HG03064 (cell line): ENCODE measurements around the gene MINDY3.

Experiments used
- ATAC-seq: cut with Tn5 transposase; IDR thresholded peaks from one replicate; pipeline ENCODE4 v1.9.1; 2021; ENCODE audit warnings: low read depth; ENCODE audit not compliant: unreplicated experiment

MINDY3 gene

DNA sequence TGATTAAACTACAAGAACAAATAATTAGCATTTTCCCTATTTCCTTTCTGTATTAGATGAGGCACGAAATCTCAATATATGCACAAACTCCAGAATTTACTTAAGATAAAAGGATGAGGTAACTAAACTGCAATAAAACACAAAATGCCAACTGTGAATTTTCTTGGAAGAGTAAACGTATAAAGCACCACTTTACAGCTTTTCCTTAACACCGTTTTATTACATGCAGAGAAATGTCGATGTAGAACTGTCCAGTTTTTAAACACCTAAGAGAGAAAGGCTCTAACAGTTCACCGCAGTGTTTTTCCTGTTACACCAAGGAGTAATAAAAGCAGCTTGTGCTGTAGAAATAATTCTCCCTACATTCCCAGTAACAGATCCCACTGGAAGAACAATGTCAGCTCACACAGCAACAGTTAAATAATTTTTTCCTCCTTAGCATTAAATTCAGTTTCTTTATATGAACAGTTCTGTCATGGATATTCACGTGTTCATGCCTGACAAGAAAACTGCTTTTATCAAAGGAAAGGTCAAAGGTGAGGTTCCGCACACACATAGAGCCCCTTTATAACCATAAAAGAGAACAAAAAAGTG lies 52.0 kb downstream of the MINDY3 start:
- no peak for ATAC-seq

DNA sequence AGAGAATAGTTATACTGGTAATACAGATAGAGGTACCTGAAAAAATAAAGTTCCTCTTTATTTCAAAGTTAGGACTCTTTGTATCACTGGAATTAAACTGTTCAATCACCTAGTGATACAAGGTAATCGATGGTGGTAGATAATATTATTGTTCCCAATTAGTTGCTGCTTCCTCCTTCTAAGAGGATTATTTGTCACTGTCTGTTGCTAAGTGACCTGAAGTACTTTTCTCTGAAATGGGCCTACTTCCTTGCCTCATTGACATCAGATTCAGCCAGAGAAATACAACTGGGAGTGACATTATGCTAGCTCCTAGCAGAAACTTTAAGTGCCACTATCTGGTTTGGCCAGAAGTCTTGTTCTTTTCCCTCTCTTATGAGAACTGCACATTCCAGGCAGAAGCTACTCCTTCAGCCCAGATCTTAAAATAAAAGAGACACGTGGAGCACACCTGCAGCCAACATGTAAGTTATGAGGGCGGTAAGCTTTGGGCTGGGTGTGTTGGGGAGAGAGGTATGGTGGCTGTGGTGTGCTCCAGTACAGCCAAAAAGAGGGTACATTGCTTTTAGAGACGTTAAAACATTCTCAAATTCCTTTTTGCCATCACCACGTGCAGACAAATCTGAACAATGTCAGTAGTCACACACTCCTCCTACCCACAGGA lies 54.8 kb downstream of the MINDY3 start:
- no peak for ATAC-seq

DNA sequence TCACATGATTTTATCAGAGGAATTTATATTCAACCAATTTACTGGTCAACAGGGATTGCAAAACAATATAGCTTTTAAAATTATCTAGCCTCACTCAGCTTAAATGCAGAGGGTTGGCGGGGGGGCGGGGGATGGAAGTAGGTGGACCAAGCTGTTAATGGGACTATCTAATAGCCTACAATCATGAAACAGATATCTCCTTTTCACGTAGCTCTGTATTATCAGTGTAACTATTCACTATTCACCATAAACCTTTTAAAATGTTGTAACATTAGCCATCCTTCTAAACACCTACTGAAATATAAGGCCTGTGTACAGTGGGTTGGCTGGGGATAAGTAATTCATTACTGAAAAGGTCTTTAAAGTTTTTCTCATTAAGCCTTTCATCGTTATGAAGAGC lies 56.2 kb downstream of the MINDY3 start:
- no peak for ATAC-seq

DNA sequence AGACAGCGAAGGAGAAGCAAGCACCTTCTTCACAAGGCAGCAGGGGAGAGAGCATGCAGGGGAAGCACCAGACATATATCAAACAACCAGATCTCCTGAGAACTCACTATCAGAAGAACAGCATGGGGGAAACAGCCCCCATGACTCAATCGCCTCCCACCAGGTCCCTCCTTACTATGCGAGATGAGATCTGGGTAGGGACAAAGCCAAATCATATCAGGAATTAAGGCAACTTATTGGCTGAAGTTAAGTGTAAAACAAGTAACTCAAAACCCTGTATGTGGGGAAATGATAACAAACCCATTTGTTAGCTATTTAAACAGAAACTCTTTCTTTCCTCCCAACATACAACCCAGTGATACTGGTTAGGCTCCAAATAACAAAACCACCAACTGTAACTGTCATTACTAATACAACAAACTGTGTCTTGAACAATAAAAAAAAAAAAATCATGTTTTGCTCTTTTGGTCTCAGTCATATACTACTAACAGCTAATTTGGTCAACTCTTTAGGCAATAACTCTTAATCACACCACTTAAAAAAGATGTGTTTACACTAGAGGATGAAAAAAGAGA lies 57.8 kb downstream of the MINDY3 start:
- no peak for ATAC-seq

DNA sequence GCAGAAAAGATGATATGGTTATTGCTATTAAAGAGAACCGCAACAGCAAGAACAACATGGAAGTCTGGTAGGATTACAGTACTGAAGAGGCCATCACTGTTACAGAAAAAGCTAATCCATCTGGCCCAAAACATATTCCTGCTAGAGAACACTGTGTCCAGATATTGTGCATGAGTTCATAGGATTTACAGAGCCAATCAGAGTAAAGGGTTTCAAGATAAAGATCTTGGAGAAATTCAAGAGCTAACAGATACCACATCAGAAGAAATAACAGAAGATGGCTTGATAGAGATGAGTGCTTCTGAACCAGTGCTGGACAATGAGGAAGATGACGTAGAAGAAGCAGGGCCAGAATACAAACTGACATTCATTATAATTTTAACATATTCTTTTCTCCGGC lies 58.7 kb downstream of the MINDY3 start:
- ATAC-seq = no peak

DNA sequence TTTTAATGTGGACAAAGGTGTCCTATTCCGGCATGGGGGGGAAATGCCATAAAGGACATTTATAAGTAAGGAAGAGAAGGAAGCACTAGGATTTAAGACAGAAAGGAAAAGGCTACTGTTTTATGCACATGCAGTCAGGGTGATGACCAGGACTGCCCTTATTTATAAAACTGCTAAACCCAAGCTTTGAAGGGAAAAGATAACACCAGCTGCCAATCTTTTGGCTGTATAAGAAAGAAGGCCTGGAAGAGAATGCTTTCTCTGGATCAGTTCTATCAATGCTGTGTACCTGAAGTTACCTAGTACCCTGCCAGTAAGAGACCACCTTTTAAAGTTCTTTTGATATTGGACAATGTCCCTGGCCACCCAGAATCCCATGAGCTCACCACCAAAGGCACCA lies 59.2 kb downstream of the MINDY3 start:
- no peak for ATAC-seq

DNA sequence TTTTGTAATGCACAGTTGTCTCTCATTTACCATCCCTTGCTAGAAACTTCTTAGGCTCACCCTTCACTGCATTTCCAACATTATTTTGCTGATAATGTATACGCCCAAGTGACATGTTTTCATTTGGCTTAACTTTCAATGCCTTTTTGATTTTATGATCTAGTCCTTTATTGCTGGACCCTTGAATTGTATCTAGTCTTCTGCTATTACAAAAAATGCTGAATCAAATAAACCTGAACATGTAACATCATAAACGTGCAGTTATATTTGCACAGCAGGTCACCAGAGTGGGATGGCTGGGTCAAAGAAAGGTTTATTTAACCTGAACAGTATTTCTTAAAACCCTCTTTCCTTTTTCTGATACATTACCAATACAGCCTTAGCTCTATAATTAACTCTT lies 63.0 kb downstream of the MINDY3 start:
- ATAC-seq = no peak

DNA sequence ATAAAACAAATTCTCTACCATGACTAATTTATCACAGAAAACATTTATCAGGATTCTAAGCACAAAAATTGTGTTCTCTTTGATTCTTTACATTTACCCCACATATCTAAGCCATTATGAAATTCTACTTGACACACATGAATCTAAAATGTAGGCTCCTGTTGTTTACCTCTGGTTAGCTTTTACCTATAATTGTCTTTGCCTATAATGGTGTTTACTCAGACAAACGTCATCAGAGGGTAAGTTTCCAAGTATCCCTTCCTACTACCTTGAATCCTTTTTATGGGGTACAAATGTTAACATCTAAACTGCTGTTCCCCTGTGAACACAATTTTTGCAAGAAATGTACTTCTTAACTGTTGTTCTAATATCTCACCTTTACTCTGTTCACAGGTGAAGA lies 63.5 kb downstream of the MINDY3 start:
- no peak for ATAC-seq

DNA sequence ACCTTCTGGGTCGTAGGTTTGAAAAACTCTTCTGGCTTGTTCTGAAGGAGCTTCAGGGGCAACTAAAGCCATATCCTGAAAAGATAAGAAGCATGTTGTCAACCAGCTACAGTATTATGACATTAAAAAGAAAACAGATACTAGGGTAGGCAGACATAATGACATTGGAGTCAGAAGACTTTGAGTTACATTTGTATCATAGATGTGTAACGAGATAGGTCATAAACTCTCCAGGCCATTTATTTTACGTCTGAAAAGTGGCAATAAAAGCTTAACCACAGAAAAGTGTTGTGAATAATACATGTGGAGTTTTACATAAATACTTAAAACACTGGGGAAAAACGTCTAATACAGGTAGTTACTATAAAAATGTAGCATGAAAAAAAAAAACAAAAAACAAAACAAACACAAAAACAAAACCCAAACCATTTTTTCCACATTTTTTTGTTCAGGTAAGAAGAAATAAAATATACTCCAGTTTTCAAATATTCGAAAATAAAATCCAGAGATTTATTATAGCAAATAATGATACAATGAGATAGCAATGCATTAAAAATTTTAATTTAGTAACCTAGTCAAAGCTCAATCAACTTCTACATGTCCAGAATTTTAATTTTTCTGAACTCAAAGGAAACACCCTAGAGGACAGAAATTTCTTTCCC lies 64.1 kb downstream of the MINDY3 start:
- ATAC-seq = no peak

DNA sequence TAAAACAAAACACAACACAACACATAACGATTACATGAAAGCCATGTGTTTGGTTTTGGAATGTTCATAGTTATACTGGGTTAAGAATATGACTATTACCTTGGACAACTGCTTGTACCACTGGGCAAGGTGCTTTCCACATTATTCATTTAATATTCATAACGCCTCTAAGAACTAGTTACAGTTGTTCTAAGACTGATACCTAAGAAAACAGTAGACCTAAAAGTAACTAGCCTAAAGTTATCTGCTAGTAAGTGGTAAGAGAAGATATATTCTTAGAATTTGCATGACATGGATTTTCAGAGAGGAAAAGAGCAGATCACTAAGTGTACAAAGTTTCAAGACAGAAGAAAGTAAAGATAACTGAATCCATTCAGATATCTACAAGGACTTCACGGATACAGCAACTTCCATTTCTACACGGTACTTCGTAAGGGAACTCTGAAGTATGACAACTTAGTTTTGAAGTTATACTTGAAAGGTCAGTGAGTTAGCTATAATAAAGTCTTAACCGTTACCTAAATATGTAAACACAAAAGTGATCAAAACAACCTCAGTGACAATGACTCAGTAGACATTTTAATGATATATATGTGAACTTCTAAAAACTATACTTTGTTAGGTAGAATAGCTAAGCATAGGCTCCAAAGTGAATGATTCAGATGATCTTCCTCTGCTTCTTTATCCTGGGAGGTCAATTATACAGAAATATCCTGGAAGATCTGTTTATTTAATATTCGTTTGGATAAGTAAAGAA lies 65.1 kb downstream of the MINDY3 start:
- no peak for ATAC-seq

DNA sequence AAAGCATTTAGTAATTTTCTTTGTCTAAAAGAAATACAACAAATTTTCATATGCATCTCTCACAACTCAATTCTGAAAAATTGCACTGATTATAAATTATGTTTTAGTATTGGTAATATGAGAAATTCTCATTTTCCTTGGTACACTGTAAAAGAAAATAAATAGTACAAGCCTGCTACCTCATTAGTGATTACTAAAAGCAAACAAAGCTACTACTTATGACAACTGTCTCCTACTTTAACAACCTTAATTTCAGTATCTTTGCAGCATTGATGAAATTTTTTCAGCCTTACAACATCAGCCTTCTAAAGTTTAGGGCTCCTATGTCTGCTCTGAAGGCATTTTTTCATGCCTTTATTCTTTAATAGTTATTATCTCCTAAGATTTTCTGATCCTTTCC lies 65.7 kb downstream of the MINDY3 start:
- no peak for ATAC-seq

DNA sequence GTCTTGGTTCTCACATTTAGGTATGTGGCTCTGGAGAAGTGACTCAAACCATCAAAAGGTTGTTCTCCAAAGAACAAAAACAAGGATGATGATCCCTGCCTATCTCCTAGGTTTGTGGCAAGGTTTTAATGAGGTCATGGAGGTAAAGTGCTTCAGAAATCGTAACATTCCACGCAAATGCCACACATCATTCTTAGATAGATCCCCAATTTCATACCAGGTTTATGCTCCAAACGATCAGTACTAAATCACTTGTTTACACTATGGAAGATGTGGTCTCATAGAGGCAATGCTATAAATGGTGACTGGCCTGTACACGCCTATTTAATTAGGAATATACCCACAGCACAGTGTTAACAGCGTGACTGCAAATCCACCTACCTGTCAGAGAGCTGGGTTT lies 66.6 kb downstream of the MINDY3 start:
- no peak for ATAC-seq

DNA sequence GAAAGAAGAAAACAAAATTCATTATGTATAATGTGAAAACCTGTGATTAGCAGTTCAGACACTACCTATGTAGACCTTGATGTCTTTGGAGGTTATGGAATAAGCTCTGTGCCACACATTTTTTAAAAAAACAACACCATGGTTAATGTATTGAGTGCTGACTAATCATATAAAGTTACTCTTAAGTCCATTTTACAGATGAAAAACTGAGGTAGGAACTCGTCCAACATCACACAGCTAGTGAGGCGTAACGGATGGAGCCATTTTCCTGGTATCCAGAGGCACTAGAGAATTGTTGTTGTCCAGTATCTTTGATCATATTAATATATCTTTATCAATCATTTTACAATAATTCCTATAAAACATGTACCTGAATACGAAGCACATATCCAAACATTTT lies 67.5 kb downstream of the MINDY3 start:
- no peak for ATAC-seq

DNA sequence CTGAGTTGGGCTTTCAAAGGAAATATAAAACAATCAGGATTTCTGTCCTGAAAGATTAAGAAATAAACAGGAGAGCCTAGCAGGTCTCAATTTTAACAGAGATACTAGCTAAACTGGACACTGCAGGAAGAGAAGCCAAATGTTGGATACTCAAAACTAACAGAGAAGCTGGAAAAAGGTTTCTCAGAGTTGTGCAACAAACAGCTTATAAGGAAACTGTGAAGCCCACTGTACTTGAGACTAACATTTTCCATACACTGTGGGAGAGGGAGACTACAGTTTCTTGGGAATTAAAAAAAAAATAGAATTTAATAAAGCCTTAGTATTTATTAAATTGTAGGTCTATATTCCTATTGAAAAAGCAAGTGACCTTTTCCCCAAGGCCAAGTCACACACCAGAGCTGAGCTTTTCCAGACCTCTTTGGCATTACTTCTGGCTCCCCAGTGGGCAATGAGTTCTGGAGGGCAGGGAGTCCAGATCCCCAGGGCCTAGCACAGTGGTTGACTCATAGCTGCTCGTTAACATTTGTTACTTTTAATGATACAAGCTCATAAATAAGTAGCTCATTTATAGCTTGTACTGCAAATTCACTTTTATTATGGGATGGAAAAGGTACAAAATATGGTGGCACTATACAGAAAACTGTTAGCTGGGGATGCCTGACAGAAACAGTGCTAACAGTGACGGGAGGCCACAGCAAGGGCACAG lies 68.3 kb downstream of the MINDY3 start:
- ATAC-seq = no peak

DNA sequence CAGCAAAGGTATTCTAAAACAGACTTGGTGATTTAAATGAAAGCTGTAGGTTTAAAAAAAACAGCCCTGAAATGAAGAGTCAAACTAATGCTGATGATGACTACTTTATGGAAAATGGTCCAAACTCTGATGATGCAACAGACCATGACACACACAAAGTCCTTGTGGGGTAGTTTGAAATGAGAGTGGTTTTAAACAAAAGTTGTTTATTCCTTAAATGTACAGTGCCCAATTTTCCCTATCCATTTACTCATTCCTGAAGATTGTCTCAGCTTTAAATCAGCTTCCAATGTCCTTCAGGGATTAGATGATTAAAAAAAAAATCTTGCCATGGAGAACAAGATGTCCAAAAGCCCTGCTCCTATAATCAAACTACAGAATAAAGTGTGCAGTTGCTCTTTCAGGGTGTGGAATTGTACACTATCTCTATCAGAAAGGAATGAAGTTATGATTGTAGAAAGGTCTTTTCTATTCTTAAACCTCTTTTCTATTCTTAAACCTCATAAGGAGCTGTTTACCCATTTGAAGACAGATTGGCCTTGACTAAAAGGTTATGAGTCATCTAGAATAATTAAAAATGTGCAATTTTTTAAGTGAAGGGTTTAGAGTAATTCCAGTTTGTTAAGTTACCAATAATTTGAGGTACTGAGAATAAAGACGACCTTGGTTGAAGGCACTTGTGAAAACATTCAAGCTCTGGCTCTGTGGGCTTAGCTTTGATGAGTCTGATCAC lies 70.3 kb downstream of the MINDY3 start:
- ATAC-seq = no peak

DNA sequence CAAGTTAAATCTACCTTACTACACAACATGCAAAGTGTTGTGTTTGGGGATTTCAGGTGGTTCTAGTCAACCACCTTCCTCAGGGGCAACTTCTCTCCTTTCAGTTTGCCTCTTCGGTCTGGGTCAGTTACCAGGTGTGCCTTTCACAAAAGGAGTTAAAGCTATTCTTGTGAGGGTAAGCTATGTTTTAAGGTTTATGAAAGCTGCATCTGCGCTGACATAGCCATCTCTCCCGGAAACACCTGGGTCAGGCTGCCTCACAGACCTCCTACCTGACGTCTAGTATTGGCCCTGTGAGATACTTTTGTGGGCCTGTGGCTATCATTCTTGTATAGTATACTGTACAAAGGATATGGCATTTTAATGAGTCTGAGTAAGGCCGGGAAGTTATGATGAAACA lies 72.9 kb downstream of the MINDY3 start:
- no peak for ATAC-seq

DNA sequence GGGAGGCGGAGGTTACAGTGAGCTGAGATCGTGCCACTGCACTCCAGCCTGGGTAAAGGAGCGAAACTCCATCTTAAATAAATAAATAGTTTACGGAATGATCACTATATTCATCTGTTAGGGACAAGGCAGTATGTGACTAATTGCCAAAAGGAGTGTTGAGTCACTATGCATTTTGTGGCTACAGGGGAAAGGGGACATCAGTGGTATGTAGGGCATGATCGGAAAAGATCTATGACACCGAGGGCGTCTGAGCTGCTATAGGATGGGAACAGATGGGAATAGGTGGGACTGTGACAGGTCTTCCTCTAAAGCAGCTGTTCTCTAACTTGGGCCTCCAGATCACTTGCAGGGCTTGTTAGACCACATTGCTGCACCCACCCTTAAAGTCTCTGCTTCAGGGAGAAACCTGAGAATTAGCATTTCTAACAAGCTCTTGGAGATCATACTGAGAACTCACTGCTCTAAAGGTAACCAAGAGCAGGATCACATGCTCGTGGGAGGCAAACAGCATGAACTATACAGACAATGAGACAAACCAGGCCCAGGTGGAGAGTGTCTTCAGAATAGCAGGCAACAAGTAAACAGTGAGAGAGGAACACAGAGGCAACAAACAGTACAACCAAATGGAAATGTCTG lies 75.5 kb downstream of the MINDY3 start:
- ATAC-seq = no peak

DNA sequence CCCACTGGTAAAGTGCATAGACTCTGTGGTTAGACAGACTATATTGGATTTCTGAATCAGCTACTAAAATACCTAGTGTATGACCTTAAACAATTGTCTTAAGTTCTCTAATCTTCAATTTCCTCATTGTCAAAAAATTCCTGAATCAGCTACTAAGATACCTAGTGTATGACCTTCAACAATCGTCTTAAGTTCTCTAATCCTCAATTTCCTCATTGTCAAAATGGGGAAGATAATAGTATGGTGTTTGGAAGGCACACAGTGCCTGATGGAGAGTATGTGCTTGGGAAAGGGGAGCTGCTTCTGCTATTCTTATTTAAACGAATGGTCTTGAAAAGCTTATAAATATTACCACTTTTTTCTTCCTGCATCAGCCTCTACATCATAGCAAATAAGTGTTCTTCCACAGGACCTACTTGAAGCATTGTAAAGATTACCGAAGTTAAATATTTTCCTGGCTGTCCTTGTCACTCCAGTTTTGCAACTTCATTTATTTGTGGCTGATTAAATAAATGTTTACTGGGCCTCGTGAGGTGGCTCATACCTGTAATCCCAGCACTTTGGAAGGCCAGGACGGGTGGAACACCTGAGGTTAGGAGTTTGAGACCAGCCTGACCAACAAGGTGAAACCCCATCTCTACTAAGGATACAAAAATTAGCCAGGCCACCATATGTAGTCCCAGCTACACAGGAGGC lies 76.2 kb downstream of the MINDY3 start:
- ATAC-seq = no peak

DNA sequence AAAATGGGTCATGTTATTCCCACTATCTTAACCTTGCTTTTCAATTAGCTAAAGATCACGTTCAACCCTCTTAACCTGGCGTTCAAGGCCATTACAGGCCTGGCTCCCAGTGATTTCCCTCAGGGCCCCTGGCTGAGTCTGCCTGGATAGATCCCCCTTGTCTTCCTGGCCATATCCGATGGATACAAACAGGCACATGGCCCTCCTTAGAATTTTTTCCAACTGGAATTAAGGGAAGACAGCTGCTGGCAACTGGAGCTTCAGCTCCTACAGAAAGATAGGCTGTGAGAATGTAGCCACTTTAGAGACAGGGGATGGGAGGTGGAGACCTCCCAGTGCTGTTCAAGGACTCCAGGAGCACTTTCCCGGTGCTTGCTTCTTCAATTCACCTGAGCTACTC lies 77.5 kb downstream of the MINDY3 start:
- no peak for ATAC-seq
